HEK293 (cell line): ENCODE measurements around the gene PDSS2.

Experiments used
- CTCF ChIA-PET: fragments of 350-600 bp; formaldehyde crosslinking; extraction: SDS; loops from one replicate; lab custom pipeline; 2021; ENCODE audit warnings: antibody characterized with exemption; lab: Yijun Ruan, JAX
- POLR2A ChIA-PET: fragments of 300-600 bp; formaldehyde crosslinking; extraction: SDS; loops from one replicate; lab custom pipeline; 2020; ENCODE audit warnings: antibody characterized with exemption, inconsistent platforms; lab: Yijun Ruan, JAX
- H3K27ac ChIP-seq: fragments of 200-500 bp; sonication (Bioruptor generic); 2 replicates; pipeline ENCODE4 v1.5.1; 2014; ENCODE audit warnings: low read depth, low read length, control low read depth, inconsistent platforms; ENCODE audit errors: extremely low read depth
- H3K36me3 ChIP-seq, 2 experiments: fragments of 200-500 bp in 1 of 2; sonication (Bioruptor generic) in 1 of 2; 1 replicate in 1 of 2; 2 replicates in 1 of 2; pipeline ENCODE4 v1.5.1; 2014 to 2017; ENCODE audit warnings: inconsistent platforms in 2 of 2, low read length in 2 of 2; ENCODE audit not compliant: control insufficient read depth in 2 of 2, insufficient read depth in 1 of 2
- H3K4me1 ChIP-seq: fragments of 200-500 bp; sonication (Bioruptor generic); 2 replicates; pipeline ENCODE4 v1.5.1; 2014; ENCODE audit warnings: mild to moderate bottlenecking, low read length, inconsistent platforms; ENCODE audit not compliant: control insufficient read depth, insufficient read depth
- H3K4me3 ChIP-seq: 2 replicates; pipeline ENCODE4 v1.5.1; 2011; ENCODE audit warnings: low read depth, mild to moderate bottlenecking, control low read depth, low read length, moderate library complexity
- H3K9me3 ChIP-seq: fragments of 200-500 bp; sonication (Bioruptor generic); 2 replicates; pipeline ENCODE4 v1.5.1; 2014; ENCODE audit warnings: low read depth, low read length, inconsistent platforms; ENCODE audit not compliant: control insufficient read depth, insufficient read depth
- KLF9 ChIP-seq: fragments of 450-650 bp; formaldehyde crosslinking; IDR thresholded peaks from 2 replicates; pipeline ENCODE4 v1.5.1; 2016; ENCODE audit warnings: missing biosample characterization, missing genetic modification characterization, low read depth
- ZBTB7A ChIP-seq: fragments of 450-650 bp; formaldehyde crosslinking; IDR thresholded peaks from 2 replicates; pipeline ENCODE4 v1.5.1; 2016; ENCODE audit warnings: low read depth, missing biosample characterization, missing genetic modification characterization
- ZBTB8A ChIP-seq: fragments of 450-650 bp; formaldehyde crosslinking; IDR thresholded peaks from 2 replicates; pipeline ENCODE4 v1.5.1; 2016; ENCODE audit warnings: missing biosample characterization, missing genetic modification characterization
- ZNF184 ChIP-seq: fragments of 450-650 bp; IDR thresholded peaks from 2 replicates; pipeline ENCODE4 v1.5.1; 2018; ENCODE audit warnings: missing biosample characterization, mild to moderate bottlenecking, missing genetic modification characterization
- ZNF544 ChIP-seq: fragments of 450-650 bp; formaldehyde crosslinking; IDR thresholded peaks from 2 replicates; pipeline ENCODE4 v1.5.0; 2017; ENCODE audit warnings: missing biosample characterization, missing genetic modification characterization
- ZNF558 ChIP-seq: fragments of 450-650 bp; formaldehyde crosslinking; IDR thresholded peaks from 2 replicates; pipeline ENCODE4 v1.5.1; 2016; ENCODE audit warnings: missing biosample characterization, missing genetic modification characterization
- ZNF626 ChIP-seq: fragments of 450-650 bp; sonication (Bioruptor Pico); formaldehyde crosslinking; IDR thresholded peaks from 2 replicates; pipeline ENCODE4 v1.5.1; 2018; ENCODE audit warnings: missing biosample characterization, missing genetic modification characterization, inconsistent platforms
- ZNF664 ChIP-seq: fragments of 450-650 bp; formaldehyde crosslinking; IDR thresholded peaks from 2 replicates; pipeline ENCODE4 v1.5.1; 2016; ENCODE audit warnings: missing biosample characterization, missing genetic modification characterization
- ZXDB ChIP-seq: fragments of 450-650 bp; formaldehyde crosslinking; IDR thresholded peaks from 2 replicates; pipeline ENCODE4 v1.5.1; 2016; ENCODE audit warnings: missing biosample characterization, missing genetic modification characterization
- TF ChIP-seq, protein P1 (sequence below): fragments of 450-650 bp; formaldehyde crosslinking; IDR thresholded peaks from 2 replicates; pipeline ENCODE4 v1.5.0; 2017; ENCODE audit warnings: missing biosample characterization, missing genetic modification characterization, borderline replicate concordance
- TF ChIP-seq, protein P2 (sequence below): fragments of 450-650 bp; formaldehyde crosslinking; IDR thresholded peaks from 2 replicates; pipeline ENCODE4 v1.5.1; 2016; ENCODE audit warnings: missing biosample characterization, missing genetic modification characterization
- TF ChIP-seq, protein P3 (sequence below): fragments of 450-650 bp; formaldehyde crosslinking; IDR thresholded peaks from 2 replicates; pipeline ENCODE4 v1.5.1; 2016; ENCODE audit warnings: missing biosample characterization, missing genetic modification characterization
- TF ChIP-seq, protein P4 (sequence below): fragments of 450-650 bp; formaldehyde crosslinking; IDR thresholded peaks from 2 replicates; pipeline ENCODE4 v1.5.1; 2017; ENCODE audit warnings: missing biosample characterization, mild to moderate bottlenecking, missing genetic modification characterization, moderate library complexity
- TF ChIP-seq, protein P5 (sequence below): fragments of 450-650 bp; formaldehyde crosslinking; IDR thresholded peaks from 2 replicates; pipeline ENCODE4 v1.5.1; 2017; ENCODE audit warnings: missing biosample characterization, missing genetic modification characterization
- TF ChIP-seq, protein P6 (sequence below): fragments of 450-650 bp; formaldehyde crosslinking; IDR thresholded peaks from 2 replicates; pipeline ENCODE4; 2016; ENCODE audit warnings: missing biosample characterization, missing genetic modification characterization

Gene PDSS2

DNA sequence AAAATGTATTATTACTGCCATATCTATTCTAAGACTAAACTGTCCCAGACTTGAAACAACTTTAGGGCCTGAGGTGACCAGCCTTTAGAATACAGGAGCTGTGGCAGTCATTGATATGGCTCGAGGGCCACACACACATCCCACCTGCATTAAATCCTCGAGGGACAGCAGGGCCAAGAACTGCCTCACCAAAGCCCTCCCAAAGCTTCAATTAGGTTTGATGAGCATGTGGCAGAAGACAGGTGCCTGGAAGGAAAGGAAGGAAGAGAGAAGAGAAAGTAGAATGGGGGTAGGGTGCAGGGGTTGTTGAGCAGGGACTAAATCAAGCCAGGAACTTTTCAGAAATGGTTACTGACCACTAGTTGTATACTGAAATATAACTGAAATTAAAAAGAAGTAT is 115.0 kb downstream of the PDSS2 start:
- POLR2A ChIA-PET: no interaction called here
- H3K4me1 ChIP-seq: no peaks in the 10 kb centered on the region
- H3K36me3 ChIP-seq: no peaks in the 10 kb centered on the region
- H3K4me3 ChIP-seq: no peak overlapping the region
- no peaks in the 10 kb centered on the region for H3K9me3 ChIP-seq
- CTCF ChIA-PET: interaction anchor here (0.5 kb wide), 1 partner anchor 74 kb away, joined by 3 read pairs; no protein-coding TSS in a partner anchor
- TF ChIP-seq, protein P1, sequence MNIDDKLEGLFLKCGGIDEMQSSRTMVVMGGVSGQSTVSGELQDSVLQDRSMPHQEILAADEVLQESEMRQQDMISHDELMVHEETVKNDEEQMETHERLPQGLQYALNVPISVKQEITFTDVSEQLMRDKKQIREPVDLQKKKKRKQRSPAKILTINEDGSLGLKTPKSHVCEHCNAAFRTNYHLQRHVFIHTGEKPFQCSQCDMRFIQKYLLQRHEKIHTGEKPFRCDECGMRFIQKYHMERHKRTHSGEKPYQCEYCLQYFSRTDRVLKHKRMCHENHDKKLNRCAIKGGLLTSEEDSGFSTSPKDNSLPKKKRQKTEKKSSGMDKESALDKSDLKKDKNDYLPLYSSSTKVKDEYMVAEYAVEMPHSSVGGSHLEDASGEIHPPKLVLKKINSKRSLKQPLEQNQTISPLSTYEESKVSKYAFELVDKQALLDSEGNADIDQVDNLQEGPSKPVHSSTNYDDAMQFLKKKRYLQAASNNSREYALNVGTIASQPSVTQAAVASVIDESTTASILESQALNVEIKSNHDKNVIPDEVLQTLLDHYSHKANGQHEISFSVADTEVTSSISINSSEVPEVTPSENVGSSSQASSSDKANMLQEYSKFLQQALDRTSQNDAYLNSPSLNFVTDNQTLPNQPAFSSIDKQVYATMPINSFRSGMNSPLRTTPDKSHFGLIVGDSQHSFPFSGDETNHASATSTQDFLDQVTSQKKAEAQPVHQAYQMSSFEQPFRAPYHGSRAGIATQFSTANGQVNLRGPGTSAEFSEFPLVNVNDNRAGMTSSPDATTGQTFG (tag by site-specific recombination): no peak
- no peak for TF ChIP-seq ZBTB7A (tag by site-specific recombination)
- TF ChIP-seq, protein P2, sequence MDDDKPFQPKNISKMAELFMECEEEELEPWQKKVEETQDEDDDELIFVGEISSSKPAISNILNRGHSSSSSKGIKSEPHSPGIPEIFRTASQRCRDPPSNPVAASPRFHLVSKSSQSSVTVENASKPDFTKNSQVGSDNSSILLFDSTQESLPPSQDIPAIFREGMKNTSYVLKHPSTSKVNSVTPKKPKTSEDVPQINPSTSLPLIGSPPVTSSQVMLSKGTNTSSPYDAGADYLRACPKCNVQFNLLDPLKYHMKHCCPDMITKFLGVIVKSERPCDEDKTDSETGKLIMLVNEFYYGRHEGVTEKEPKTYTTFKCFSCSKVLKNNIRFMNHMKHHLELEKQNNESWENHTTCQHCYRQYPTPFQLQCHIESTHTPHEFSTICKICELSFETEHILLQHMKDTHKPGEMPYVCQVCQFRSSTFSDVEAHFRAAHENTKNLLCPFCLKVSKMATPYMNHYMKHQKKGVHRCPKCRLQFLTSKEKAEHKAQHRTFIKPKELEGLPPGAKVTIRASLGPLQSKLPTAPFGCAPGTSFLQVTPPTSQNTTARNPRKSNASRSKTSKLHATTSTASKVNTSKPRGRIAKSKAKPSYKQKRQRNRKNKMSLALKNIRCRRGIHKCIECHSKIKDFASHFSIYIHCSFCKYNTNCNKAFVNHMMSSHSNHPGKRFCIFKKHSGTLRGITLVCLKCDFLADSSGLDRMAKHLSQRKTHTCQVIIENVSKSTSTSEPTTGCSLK: no peak
- no peak for TF ChIP-seq ZNF558 (tag by site-specific recombination)
- TF ChIP-seq ZNF544: no peak
- no peak for TF ChIP-seq ZNF664 (tag by site-specific recombination)
- H3K27ac ChIP-seq: no peak overlapping the region

DNA sequence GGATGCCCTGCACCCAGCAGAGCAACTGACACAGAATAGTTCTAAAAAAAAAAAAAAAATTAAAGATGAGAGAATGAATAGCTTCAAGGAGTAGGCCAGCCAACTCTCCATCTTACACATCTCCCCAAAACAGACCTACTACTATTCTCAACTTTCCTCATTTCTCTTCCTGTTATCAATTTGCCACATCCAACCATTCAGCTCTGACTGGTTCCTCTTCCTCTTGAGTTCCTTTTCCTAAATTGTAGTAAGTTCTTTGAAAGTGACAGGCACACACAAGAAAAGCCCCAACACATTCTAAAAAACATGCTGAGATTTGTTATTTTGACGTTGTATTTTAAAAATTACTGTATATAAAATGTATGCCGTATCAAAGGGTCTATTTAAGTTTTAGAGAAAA is 117.2 kb downstream of the PDSS2 start:
- ChIA-PET CTCF (interaction anchor here (0.6 to 3.4 kb wide), 3 partner anchors 23 to 707 kb away, joined by 3 to 19 read pairs (median 3); no protein-coding TSS in a partner anchor), POLR2A (no interaction called here)

More for the DNA sequence above, 117.2 kb downstream of the PDSS2 start:
- no peaks in the 10 kb centered on the region for H3K9me3 ChIP-seq
- H3K4me1 ChIP-seq: no peaks in the 10 kb centered on the region
- H3K4me3 ChIP-seq: no peak overlapping the region
- H3K36me3 ChIP-seq: no peaks in the 10 kb centered on the region
- TF ChIP-seq, protein P3, sequence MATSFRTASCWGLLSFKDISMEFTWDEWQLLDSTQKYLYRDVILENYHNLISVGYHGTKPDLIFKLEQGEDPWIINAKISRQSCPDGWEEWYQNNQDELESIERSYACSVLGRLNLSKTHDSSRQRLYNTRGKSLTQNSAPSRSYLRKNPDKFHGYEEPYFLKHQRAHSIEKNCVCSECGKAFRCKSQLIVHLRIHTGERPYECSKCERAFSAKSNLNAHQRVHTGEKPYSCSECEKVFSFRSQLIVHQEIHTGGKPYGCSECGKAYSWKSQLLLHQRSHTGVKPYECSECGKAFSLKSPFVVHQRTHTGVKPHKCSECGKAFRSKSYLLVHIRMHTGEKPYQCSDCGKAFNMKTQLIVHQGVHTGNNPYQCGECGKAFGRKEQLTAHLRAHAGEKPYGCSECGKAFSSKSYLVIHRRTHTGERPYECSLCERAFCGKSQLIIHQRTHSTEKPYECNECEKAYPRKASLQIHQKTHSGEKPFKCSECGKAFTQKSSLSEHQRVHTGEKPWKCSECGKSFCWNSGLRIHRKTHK (tag by site-specific recombination): no peak
- TF ChIP-seq ZNF664 (tag by site-specific recombination): no peak
- no peak for TF ChIP-seq ZBTB8A
- TF ChIP-seq, protein P4, sequence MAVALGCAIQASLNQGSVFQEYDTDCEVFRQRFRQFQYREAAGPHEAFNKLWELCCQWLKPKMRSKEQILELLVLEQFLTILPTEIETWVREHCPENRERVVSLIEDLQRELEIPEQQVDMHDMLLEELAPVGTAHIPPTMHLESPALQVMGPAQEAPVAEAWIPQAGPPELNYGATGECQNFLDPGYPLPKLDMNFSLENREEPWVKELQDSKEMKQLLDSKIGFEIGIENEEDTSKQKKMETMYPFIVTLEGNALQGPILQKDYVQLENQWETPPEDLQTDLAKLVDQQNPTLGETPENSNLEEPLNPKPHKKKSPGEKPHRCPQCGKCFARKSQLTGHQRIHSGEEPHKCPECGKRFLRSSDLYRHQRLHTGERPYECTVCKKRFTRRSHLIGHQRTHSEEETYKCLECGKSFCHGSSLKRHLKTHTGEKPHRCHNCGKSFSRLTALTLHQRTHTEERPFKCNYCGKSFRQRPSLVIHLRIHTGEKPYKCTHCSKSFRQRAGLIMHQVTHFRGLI (tag by site-specific recombination): no peak
- TF ChIP-seq ZXDB (tag by site-specific recombination): no peak
- TF ChIP-seq ZNF626 (tag by site-specific recombination): no peak
- TF ChIP-seq ZNF184 (tag by site-specific recombination): no peak
- TF ChIP-seq, protein P5, sequence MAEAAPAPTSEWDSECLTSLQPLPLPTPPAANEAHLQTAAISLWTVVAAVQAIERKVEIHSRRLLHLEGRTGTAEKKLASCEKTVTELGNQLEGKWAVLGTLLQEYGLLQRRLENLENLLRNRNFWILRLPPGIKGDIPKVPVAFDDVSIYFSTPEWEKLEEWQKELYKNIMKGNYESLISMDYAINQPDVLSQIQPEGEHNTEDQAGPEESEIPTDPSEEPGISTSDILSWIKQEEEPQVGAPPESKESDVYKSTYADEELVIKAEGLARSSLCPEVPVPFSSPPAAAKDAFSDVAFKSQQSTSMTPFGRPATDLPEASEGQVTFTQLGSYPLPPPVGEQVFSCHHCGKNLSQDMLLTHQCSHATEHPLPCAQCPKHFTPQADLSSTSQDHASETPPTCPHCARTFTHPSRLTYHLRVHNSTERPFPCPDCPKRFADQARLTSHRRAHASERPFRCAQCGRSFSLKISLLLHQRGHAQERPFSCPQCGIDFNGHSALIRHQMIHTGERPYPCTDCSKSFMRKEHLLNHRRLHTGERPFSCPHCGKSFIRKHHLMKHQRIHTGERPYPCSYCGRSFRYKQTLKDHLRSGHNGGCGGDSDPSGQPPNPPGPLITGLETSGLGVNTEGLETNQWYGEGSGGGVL: no peak
- TF ChIP-seq, protein P6, sequence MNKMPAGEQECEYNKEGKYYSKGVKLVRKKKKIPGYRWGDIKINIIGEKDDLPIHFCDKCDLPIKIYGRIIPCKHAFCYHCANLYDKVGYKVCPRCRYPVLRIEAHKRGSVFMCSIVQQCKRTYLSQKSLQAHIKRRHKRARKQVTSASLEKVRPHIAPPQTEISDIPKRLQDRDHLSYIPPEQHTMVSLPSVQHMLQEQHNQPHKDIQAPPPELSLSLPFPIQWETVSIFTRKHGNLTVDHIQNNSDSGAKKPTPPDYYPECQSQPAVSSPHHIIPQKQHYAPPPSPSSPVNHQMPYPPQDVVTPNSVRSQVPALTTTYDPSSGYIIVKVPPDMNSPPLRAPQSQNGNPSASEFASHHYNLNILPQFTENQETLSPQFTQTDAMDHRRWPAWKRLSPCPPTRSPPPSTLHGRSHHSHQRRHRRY (tag by site-specific recombination): no peak
- no peak for TF ChIP-seq KLF9 (tag by site-specific recombination)
- no peak overlapping the region for H3K27ac ChIP-seq
